DND-41 (cell line): ENCODE results near the gene KCMF1.
"Not testable (repeated sequence)": the region's sequence is repeated elsewhere in the genome, so short reads cannot be mapped to it uniquely, and the experiment has no call there.

ENCODE experiments used
- ATAC-seq: fragments of 200-7000 bp; cut with Tn5 transposase; 3 replicates; pipeline ENCODE4 v1.9.1; 2021; ENCODE audit warnings: low read depth; ENCODE audit not compliant: insufficient read depth
- DNase-seq: peaks from one replicate; pipeline ENCODE4 v3.0.0-alpha.2; 2020
- H2AFZ ChIP-seq: 2 replicates; pipeline ENCODE4 v1.6.0; 2012; ENCODE audit warnings: low read depth, low read length
- H3K27ac ChIP-seq: 2 replicates; pipeline ENCODE4 v1.5.1; 2012; ENCODE audit warnings: low read length, inconsistent platforms
- H3K27me3 ChIP-seq: fragments of 200-600 bp; sonication (generic); 2 replicates; pipeline ENCODE4 v1.6.0; 2012; ENCODE audit warnings: low read length, mild to moderate bottlenecking, inconsistent platforms; ENCODE audit not compliant: insufficient read depth, poor library complexity
- H3K36me3 ChIP-seq: 2 replicates; pipeline ENCODE4 v1.5.1; 2012; ENCODE audit warnings: low read length, inconsistent platforms; ENCODE audit not compliant: insufficient read depth
- H3K4me1 ChIP-seq: 2 replicates; pipeline ENCODE4 v1.5.1; 2012; ENCODE audit warnings: mild to moderate bottlenecking, low read length; ENCODE audit not compliant: insufficient read depth
- H3K4me2 ChIP-seq: 2 replicates; pipeline ENCODE4 v1.6.0; 2012; ENCODE audit warnings: mild to moderate bottlenecking, moderate library complexity, low read length, inconsistent platforms; ENCODE audit not compliant: insufficient read depth
- H3K4me3 ChIP-seq, 2 experiments: fragments of 200-600 bp in 1 of 2; shearing (Covaris generic) in 1 of 2; 2 replicates each; pipeline ENCODE4 v1.5.1; 2012 to 2016; ENCODE audit warnings: inconsistent platforms in 2 of 2, low read length in 2 of 2, mild to moderate bottlenecking in 2 of 2, low read depth in 1 of 2, moderate library complexity in 1 of 2
- H3K79me2 ChIP-seq: 2 replicates; pipeline ENCODE4 v1.6.0; 2012; ENCODE audit warnings: low read length, inconsistent platforms; ENCODE audit not compliant: insufficient read depth
- H3K9ac ChIP-seq: 2 replicates; pipeline ENCODE4 v1.6.0; 2012; ENCODE audit warnings: low read depth, mild to moderate bottlenecking, inconsistent platforms, low read length, moderate library complexity
- H3K9me3 ChIP-seq: 2 replicates; pipeline ENCODE4 v1.5.1; 2012; ENCODE audit warnings: low read length, moderate library complexity, mild to moderate bottlenecking, inconsistent platforms; ENCODE audit not compliant: insufficient read depth, severe bottlenecking
- H4K20me1 ChIP-seq: 2 replicates; pipeline ENCODE4 v1.6.0; 2012; ENCODE audit warnings: low read length; ENCODE audit not compliant: insufficient read depth
- EZH2 ChIP-seq: IDR thresholded peaks from 3 replicates; pipeline ENCODE4 v1.6.1; 2012; ENCODE audit warnings: borderline replicate concordance, low read depth, mild to moderate bottlenecking, moderate library complexity, low read length, inconsistent platforms; ENCODE audit not compliant: severe bottlenecking
- TF ChIP-seq, protein P1 (sequence below): IDR thresholded peaks from 2 replicates; pipeline ENCODE4 v1.5.1; 2012; ENCODE audit warnings: borderline replicate concordance, low read length, moderate library complexity, mild to moderate bottlenecking; ENCODE audit not compliant: poor library complexity, severe bottlenecking; ENCODE audit errors: extremely low read depth

KCMF1 gene

DNA sequence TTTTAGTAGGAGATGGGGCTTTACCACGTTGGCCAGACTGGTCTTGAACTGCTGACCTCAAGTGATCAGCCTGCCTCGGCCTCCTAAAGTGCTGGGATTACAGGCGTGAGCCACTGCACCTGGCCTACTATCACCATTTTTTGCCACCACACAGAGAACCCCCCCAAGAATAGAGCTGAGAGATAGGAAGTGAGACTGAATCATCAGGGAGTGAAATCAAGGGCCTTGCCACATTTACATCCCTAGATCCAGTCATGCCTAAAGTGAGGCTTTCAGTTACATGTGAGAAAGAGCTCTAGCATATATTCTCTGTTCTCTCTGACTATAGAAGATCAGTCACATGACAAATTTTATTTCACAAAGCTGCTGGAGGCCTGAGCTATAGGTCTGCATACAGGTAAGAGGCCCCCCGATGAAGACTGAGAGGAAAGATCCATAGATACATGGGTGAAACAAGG is 28.0 kb upstream of the KCMF1 start:
- no peak for ATAC-seq
- no peak overlapping the region for H3K9ac ChIP-seq

DNA sequence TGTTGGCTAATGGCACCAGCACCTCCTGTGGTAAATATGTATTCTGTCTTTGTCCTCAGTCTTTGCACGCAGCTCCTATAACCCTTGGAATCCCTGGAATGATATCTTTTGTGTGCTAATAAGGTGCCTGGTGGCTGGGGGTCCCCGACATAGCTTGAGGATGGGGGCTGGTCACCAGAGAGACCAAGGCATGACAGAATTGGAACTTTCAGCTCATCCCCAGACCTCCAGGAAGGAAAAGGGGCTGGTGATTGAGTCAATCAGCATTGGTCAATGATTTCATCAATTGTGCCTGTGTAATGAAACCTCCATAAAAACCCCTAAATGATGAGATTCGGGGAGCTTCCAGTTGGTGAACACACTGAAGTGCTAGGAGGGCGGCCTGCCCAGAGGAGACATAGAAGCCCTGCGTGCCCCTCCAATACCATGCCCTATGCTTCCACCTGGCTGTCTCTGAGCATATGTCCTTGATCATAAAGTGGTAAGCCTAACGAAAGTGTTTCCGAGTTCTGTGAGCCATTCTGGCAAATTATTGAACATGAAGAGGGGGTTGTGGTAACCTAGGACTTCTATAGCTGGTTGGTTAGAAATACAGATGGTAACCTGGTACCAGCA is 26.6 kb upstream of the KCMF1 start:
- Histone ChIP-seq H3K9ac (no peak overlapping the region), H3K27ac (no peak overlapping the region)
- no peak for TF ChIP-seq EZH2
- TF ChIP-seq, protein P1, sequence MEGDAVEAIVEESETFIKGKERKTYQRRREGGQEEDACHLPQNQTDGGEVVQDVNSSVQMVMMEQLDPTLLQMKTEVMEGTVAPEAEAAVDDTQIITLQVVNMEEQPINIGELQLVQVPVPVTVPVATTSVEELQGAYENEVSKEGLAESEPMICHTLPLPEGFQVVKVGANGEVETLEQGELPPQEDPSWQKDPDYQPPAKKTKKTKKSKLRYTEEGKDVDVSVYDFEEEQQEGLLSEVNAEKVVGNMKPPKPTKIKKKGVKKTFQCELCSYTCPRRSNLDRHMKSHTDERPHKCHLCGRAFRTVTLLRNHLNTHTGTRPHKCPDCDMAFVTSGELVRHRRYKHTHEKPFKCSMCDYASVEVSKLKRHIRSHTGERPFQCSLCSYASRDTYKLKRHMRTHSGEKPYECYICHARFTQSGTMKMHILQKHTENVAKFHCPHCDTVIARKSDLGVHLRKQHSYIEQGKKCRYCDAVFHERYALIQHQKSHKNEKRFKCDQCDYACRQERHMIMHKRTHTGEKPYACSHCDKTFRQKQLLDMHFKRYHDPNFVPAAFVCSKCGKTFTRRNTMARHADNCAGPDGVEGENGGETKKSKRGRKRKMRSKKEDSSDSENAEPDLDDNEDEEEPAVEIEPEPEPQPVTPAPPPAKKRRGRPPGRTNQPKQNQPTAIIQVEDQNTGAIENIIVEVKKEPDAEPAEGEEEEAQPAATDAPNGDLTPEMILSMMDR: no peak

More for the DNA sequence above, 28.0 kb upstream of the KCMF1 start:
- H3K79me2 ChIP-seq: no peaks in the 10 kb centered on the region
- H3K4me1 ChIP-seq: no peaks in the 10 kb centered on the region
- H3K9me3 ChIP-seq: no peaks in the 10 kb centered on the region
- DNase-seq: no peak
- H2AFZ ChIP-seq: no peak overlapping the region
- H3K4me3 ChIP-seq: no peak overlapping the region
- H3K27me3 ChIP-seq: no peaks in the 10 kb centered on the region
- no peak overlapping the region for H3K4me2 ChIP-seq
- no peak for TF ChIP-seq EZH2
- TF ChIP-seq, protein P1: no peak
- H3K36me3 ChIP-seq: no peaks in the 10 kb centered on the region
- no peaks in the 10 kb centered on the region for H4K20me1 ChIP-seq
- no peak overlapping the region for H3K27ac ChIP-seq

DNA sequence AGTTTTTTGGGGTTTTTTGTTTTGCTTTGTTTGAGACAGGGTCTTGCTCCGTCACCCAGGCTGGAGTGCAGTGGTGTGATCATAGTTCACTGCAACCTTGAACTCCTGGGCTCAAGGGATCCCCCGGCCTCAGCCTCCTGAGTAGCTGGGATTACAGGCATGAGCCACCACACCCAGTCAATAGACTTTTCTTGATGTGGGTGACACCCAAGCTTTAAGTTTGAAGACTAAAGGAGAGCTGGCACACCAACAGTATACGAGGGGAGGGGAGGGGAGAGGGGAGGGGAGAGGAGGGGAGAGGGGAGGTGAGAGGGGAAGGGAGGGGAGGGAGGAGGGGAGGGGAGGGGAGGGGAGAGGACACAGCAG is 25.1 kb upstream of the KCMF1 start:
- H3K4me1 ChIP-seq, H3K36me3 ChIP-seq, H3K4me3 ChIP-seq, H3K4me2 ChIP-seq, H2AFZ ChIP-seq, DNase-seq, H3K79me2 ChIP-seq, H3K9ac ChIP-seq, H4K20me1 ChIP-seq, H3K9me3 ChIP-seq, H3K27ac ChIP-seq, H3K27me3 ChIP-seq: not testable (repeated sequence)
- peak; percentile 37; the same call in 2 of the 3 replicates for ATAC-seq

More for the DNA sequence above, 26.6 kb upstream of the KCMF1 start:
- no peak overlapping the region for H3K4me2 ChIP-seq
- no peaks in the 10 kb centered on the region for H3K36me3 ChIP-seq
- no peaks in the 10 kb centered on the region for H3K79me2 ChIP-seq
- ATAC-seq (no peak), DNase-seq (no peak)
- no peaks in the 10 kb centered on the region for H3K27me3 ChIP-seq
- H3K9me3 ChIP-seq: no peaks in the 10 kb centered on the region
- H2AFZ ChIP-seq: no peak overlapping the region
- no peaks in the 10 kb centered on the region for H3K4me1 ChIP-seq
- H3K4me3 ChIP-seq: no peak overlapping the region
- H4K20me1 ChIP-seq: no peaks in the 10 kb centered on the region

DNA sequence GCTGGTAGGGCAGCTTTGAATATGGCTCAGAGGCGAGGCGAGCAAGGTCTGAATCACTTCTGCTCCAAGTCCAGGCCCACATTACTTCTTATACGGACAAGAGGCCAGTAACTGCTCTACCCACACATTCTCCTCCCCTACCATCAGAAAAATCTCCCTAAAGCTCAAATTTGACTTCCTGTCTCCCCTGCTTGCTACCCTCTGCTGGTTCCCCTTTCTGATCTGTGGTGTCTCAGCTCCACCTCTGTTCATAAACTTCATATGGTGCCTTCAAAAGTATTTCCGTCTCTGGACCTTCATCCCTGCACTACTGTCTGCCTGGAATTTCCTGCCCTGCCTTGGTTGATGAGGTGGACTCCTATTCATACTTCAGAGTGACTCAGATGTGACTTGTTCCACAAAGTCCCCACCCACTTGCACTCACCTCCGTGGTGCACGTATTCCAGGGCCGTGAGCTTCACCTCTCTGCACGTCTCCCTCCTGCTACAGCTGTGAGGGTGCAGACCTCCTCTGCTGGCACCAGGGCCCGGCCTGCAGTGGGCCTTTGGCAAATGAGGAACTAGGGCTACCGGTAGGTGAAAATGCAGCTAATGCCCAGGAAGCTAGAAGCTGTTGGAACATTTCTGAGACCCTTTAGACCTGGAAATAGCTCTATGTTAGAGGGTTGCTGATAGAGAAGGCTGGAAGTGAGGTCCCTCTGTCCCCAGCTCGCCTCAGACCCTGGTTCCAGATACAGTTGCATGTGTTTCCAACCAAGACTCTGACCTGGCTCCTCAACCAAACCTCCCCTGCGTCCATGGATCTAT is 24.6 kb upstream of the KCMF1 start:
- peak; percentile 33; the same call in 1 of the 3 replicates for ATAC-seq
- TF ChIP-seq, protein P1: no peak
- TF ChIP-seq EZH2: no peak
- Histone ChIP-seq H2AFZ (no peak overlapping the region), H3K27me3 (no peaks in the 10 kb centered on the region), H3K27ac (no peak overlapping the region), H3K79me2 (no peaks in the 10 kb centered on the region), H3K4me3 (no peak overlapping the region), H3K36me3 (no peaks in the 10 kb centered on the region), H3K4me1 (no peaks in the 10 kb centered on the region), H4K20me1 (no peaks in the 10 kb centered on the region), H3K9me3 (no peaks in the 10 kb centered on the region), H3K4me2 (no peak overlapping the region), H3K9ac (no peak overlapping the region)
- DNase-seq: no peak
